ENCODE data around the gene MYO15B.

GRCh38 chr17:75623386-75623785, 35.8 kb downstream of the MYO15B start:
- TF ChIP-seq, protein P1, sequence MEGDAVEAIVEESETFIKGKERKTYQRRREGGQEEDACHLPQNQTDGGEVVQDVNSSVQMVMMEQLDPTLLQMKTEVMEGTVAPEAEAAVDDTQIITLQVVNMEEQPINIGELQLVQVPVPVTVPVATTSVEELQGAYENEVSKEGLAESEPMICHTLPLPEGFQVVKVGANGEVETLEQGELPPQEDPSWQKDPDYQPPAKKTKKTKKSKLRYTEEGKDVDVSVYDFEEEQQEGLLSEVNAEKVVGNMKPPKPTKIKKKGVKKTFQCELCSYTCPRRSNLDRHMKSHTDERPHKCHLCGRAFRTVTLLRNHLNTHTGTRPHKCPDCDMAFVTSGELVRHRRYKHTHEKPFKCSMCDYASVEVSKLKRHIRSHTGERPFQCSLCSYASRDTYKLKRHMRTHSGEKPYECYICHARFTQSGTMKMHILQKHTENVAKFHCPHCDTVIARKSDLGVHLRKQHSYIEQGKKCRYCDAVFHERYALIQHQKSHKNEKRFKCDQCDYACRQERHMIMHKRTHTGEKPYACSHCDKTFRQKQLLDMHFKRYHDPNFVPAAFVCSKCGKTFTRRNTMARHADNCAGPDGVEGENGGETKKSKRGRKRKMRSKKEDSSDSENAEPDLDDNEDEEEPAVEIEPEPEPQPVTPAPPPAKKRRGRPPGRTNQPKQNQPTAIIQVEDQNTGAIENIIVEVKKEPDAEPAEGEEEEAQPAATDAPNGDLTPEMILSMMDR (IDR thresholded peaks at IDR 0.05): no peak
- TF ChIP-seq POLR2AphosphoS5 (IDR thresholded peaks at IDR 0.05; ENCODE audit: low read depth, low read length): no peak
- TF ChIP-seq SIN3A (IDR thresholded peaks at IDR 0.05; ENCODE audit: borderline replicate concordance, insufficient read depth, low read depth, low read length): no peak
- TF ChIP-seq REST (IDR thresholded peaks at IDR 0.05; ENCODE audit: insufficient read depth in 1 of 2, low read depth in 2 of 2, low read length in 1 of 2): no peak
- no peak for TF ChIP-seq TCF7L2 (IDR thresholded peaks at IDR 0.05; ENCODE audit: low read depth, low read length)

Measured in Panc1 (cell line).